Keratinocyte (primary cell): Measurements from ENCODE around the gene SCYGR2.

Experiments used
- CTCF ChIP-seq, 3 experiments: IDR thresholded peaks in 1 of 3; conservative IDR thresholded peaks in 1 of 3; optimal IDR thresholded peaks in 1 of 3; 2 replicates in 2 of 3; 3 replicates in 1 of 3; pipeline versions ENCODE3 to v1.5.1; 2011; ENCODE audit warnings: low read length in 3 of 3, mild to moderate bottlenecking in 3 of 3, moderate library complexity in 2 of 3, control low read depth in 1 of 3, inconsistent platforms in 1 of 3; ENCODE audit not compliant: insufficient read depth in 2 of 3; ENCODE audit errors: extremely low read depth in 1 of 3
- EZH2 ChIP-seq: IDR thresholded peaks from one replicate; pipeline ENCODE4 v1.6.1; 2012; ENCODE audit warnings: inconsistent platforms, mild to moderate bottlenecking, low read length, moderate library complexity

DNA sequence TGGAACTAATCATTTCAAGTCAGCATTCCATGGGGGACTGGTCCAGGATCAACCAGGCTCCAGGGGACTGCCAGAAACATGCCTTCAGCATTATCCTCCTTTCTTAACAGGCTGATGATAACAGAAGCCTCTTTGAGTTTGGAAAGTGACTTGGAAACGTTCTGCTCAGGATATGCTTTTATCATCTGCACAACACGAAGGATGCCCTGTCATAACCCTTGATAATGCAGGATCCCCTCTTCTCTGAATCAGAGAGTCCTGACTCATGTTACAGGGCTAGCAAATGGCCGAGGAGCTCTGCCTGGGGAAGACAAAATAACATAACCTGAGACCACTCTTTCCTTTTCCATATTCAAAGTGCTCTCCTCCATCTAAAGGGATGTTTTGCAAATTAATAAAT is 9.2 kb downstream of the SCYGR2 start:
- TF ChIP-seq CTCF (optimal IDR thresholded peaks at IDR 0.05 in 1 of 3, IDR thresholded peaks at IDR 0.05 in 1 of 3, conservative IDR thresholded peaks at IDR 0.05 in 1 of 3; ENCODE audit: extremely low read depth in 1 of 3, insufficient read depth in 2 of 3, low read length in 3 of 3) (no peak), EZH2 (no peak)
